ENCODE results near the gene ZNF365.

- TF ChIP-seq POLR2A (IDR thresholded peaks at IDR 0.05; ENCODE audit: borderline replicate concordance, extremely low read depth, insufficient read depth, insufficient read length), result no peak
- peak; percentile 18 to 34 (median 28); a peak in 4 of 6 replicates for TF ChIP-seq CTCF (IDR thresholded peaks at IDR 0.05 in 2 of 3, conservative IDR thresholded peaks at IDR 0.05 in 1 of 3; ENCODE audit: borderline replicate concordance in 1 of 3, insufficient read depth in 1 of 3, low read depth in 2 of 3, low read length in 2 of 3)
- no peak for TF ChIP-seq POLR2AphosphoS5 (IDR thresholded peaks at IDR 0.05; ENCODE audit: low read depth, low read length)
- TF ChIP-seq REST (IDR thresholded peaks at IDR 0.05; ENCODE audit: low read depth), result no peak
- TF ChIP-seq TCF7L2 (IDR thresholded peaks at IDR 0.05; ENCODE audit: borderline replicate concordance, extremely low read depth, insufficient read depth, insufficient read length), result no peak
- TF ChIP-seq EZH2 (IDR thresholded peaks at IDR 0.05), result no peak
These were observed 49.9 kb downstream of the ZNF365 start for GRCh38 chr10:62424026-62424425.

All from HCT116 (cell line).